Sigmoid colon (tissue), 4 donors: ENCODE measurements around the gene RNF186.

Source experiments
- EP300 ChIP-seq, 4 donors: sonication (generic); formaldehyde crosslinking; IDR thresholded peaks; one replicate each; pipeline ENCODE4 v1.6.1; 2017; ENCODE audit warnings: antibody characterized with exemption in 4 of 4
- POLR2A ChIP-seq, 2 donors: fragments of 450-650 bp; IDR thresholded peaks; one replicate each; pipeline ENCODE4 v1.6.1; 2016; ENCODE audit warnings: antibody characterized with exemption in 2 of 2, mild to moderate bottlenecking in 2 of 2, moderate library complexity in 2 of 2
- POLR2AphosphoS5 ChIP-seq, 4 donors: sonication (generic); formaldehyde crosslinking; IDR thresholded peaks; one replicate each; pipeline ENCODE4 v1.6.1; 2017; ENCODE audit warnings: antibody characterized with exemption in 4 of 4
- TF ChIP-seq, protein P1 (sequence below), 4 experiments: fragments of 450-650 bp in 3 of 4; fragments of 200-600 bp in 1 of 4; IDR thresholded peaks; one replicate each; pipeline ENCODE4 v1.5.1; 2016 to 2019; ENCODE audit warnings: antibody characterized with exemption in 4 of 4, mild to moderate bottlenecking in 3 of 4, moderate library complexity in 2 of 4

GRCh38 chr1:19862944-19863343 lies 47.9 kb upstream of the RNF186 start:
- TF ChIP-seq, protein P1, sequence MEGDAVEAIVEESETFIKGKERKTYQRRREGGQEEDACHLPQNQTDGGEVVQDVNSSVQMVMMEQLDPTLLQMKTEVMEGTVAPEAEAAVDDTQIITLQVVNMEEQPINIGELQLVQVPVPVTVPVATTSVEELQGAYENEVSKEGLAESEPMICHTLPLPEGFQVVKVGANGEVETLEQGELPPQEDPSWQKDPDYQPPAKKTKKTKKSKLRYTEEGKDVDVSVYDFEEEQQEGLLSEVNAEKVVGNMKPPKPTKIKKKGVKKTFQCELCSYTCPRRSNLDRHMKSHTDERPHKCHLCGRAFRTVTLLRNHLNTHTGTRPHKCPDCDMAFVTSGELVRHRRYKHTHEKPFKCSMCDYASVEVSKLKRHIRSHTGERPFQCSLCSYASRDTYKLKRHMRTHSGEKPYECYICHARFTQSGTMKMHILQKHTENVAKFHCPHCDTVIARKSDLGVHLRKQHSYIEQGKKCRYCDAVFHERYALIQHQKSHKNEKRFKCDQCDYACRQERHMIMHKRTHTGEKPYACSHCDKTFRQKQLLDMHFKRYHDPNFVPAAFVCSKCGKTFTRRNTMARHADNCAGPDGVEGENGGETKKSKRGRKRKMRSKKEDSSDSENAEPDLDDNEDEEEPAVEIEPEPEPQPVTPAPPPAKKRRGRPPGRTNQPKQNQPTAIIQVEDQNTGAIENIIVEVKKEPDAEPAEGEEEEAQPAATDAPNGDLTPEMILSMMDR (IDR thresholded peaks at IDR 0.05) = no peak
- TF ChIP-seq POLR2AphosphoS5 (IDR thresholded peaks at IDR 0.05) = no peak
- no peak for TF ChIP-seq EP300 (IDR thresholded peaks at IDR 0.05)
- TF ChIP-seq POLR2A (IDR thresholded peaks at IDR 0.05) = no peak
